ENCODE data around the gene OR13C8.

- TF ChIP-seq, protein P1, sequence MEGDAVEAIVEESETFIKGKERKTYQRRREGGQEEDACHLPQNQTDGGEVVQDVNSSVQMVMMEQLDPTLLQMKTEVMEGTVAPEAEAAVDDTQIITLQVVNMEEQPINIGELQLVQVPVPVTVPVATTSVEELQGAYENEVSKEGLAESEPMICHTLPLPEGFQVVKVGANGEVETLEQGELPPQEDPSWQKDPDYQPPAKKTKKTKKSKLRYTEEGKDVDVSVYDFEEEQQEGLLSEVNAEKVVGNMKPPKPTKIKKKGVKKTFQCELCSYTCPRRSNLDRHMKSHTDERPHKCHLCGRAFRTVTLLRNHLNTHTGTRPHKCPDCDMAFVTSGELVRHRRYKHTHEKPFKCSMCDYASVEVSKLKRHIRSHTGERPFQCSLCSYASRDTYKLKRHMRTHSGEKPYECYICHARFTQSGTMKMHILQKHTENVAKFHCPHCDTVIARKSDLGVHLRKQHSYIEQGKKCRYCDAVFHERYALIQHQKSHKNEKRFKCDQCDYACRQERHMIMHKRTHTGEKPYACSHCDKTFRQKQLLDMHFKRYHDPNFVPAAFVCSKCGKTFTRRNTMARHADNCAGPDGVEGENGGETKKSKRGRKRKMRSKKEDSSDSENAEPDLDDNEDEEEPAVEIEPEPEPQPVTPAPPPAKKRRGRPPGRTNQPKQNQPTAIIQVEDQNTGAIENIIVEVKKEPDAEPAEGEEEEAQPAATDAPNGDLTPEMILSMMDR (conservative IDR thresholded peaks at IDR 0.05; ENCODE audit: low read length), result no peak
- TF ChIP-seq EZH2phosphoT487 (IDR thresholded peaks at IDR 0.05; ENCODE audit: borderline replicate concordance, low read depth, low read length), result no peak
Observed at GRCh38 chr9:104575456-104575855, 6.5 kb downstream of the OR13C8 start.

Data from OCI-LY7 (cell line).